Right atrium auricular region (tissue), 2 donors: ENCODE results near the gene EPHA2. TPM values are rescaled to one million over a fixed set of nuclear protein-coding genes. Genes with fewer than 3 reads are reported as not detected.

Source experiments
- DNase-seq: peaks from one replicate; pipeline ENCODE4 v3.0.0-alpha.2; 2019; ENCODE audit warnings: low spot score
- H3K27ac ChIP-seq, 2 donors: fragments of 200-600 bp; sonication (generic); 1 replicate in 1 of 2; 2 replicates in 1 of 2; pipeline ENCODE4 v1.5.1; 2016 to 2019
- H3K27me3 ChIP-seq, 2 donors: fragments of 200-600 bp; sonication (generic); one replicate each; pipeline versions ENCODE4 v1.5.1 to v1.6.0; 2017 to 2019
- H3K36me3 ChIP-seq: fragments of 200-600 bp; sonication (generic); one replicate; pipeline ENCODE4 v1.5.1; 2016
- H3K4me1 ChIP-seq, 2 donors: fragments of 200-600 bp; sonication (generic); one replicate each; pipeline versions ENCODE4 v1.5.1 to v1.6.0; 2017 to 2019
- H3K4me3 ChIP-seq, 2 donors: fragments of 200-600 bp; sonication (generic); 1 replicate in 1 of 2; 2 replicates in 1 of 2; pipeline ENCODE4 v1.5.1; 2017 to 2019; ENCODE audit warnings: mild to moderate bottlenecking in 1 of 2, moderate library complexity in 1 of 2
- H3K9me3 ChIP-seq, 2 donors: fragments of 200-600 bp; sonication (generic); one replicate each; pipeline ENCODE4 v1.5.1; 2019
- CTCF ChIP-seq, 2 donors: fragments of 200-600 bp; sonication (generic); IDR thresholded peaks; one replicate each; pipeline ENCODE4 v1.5.1; 2019; ENCODE audit warnings: antibody characterized with exemption in 2 of 2
- total RNA-seq, 2 donors: library from RNA; depleted of rRNA; stranded (reverse); fragments of >200 nt; gene quantifications; one replicate each; pipeline ENCODE4 v1.1.0, GENCODE V29; 2016

Gene EPHA2
- total RNA-seq, 2 donors from 2014 or later = 17.5 to 43.5 TPM

GRCh38 chr1:16181887-16182719, 26.2 kb upstream of the EPHA2 start:
- peaks cover 0 to 23% of the 10 kb centered on the region in 2 donors for H3K4me1 ChIP-seq
- no peaks in the 10 kb centered on the region for H3K36me3 ChIP-seq
- H3K27me3 ChIP-seq = no peaks in the 10 kb centered on the region
- H3K27ac ChIP-seq = peak overlapping the region; percentile 87 to 92
- peak overlapping the region in 1 of 2 donors; percentile 8 for H3K4me3 ChIP-seq
- peak; percentile 96 for DNase-seq
- no peaks in the 10 kb centered on the region for H3K9me3 ChIP-seq
- TF ChIP-seq CTCF (IDR thresholded peaks at IDR 0.05) = no peak

- no peak for TF ChIP-seq CTCF (IDR thresholded peaks at IDR 0.05)
These were observed 24.5 kb upstream of the EPHA2 start for GRCh38 chr1:16180291-16180824.

GRCh38 chr1:16178596-16179497, 23.0 kb upstream of the EPHA2 start:
- Histone ChIP-seq H3K9me3 (no peaks in the 10 kb centered on the region), H3K4me1 (peaks cover 0 to 55% of the 10 kb centered on the region in 2 donors), H3K27me3 (no peaks in the 10 kb centered on the region), H3K27ac (no peak overlapping the region), H3K4me3 (no peak overlapping the region), H3K36me3 (no peaks in the 10 kb centered on the region)
- no peak for DNase-seq
- no peak for TF ChIP-seq CTCF (IDR thresholded peaks at IDR 0.05)

More at GRCh38 chr1:16180291-16180824, 24.5 kb upstream of the EPHA2 start:
- Histone ChIP-seq H3K27ac (peak overlapping the region; percentile 87 to 92), H3K9me3 (no peaks in the 10 kb centered on the region), H3K27me3 (no peaks in the 10 kb centered on the region), H3K4me3 (no peak overlapping the region), H3K36me3 (no peaks in the 10 kb centered on the region), H3K4me1 (peaks cover 0 to 40% of the 10 kb centered on the region in 2 donors)
- DNase-seq = no peak

GRCh38 chr1:16177306-16177705, 21.4 kb upstream of the EPHA2 start:
- Histone ChIP-seq H3K4me1 (peaks cover 0 to 61% of the 10 kb centered on the region in 2 donors), H3K36me3 (no peaks in the 10 kb centered on the region), H3K4me3 (no peak overlapping the region), H3K27me3 (no peaks in the 10 kb centered on the region), H3K9me3 (no peaks in the 10 kb centered on the region), H3K27ac (peak overlapping the region in 1 of 2 donors; percentile 80)
- TF ChIP-seq CTCF (IDR thresholded peaks at IDR 0.05) = no peak
- DNase-seq = no peak

GRCh38 chr1:16176653-16177052, 20.8 kb upstream of the EPHA2 start:
- H3K27ac ChIP-seq = peak overlapping the region; percentile 79 to 80
- H3K4me3 ChIP-seq = no peak overlapping the region
- H3K9me3 ChIP-seq = no peaks in the 10 kb centered on the region
- TF ChIP-seq CTCF (IDR thresholded peaks at IDR 0.05) = no peak
- no peaks in the 10 kb centered on the region for H3K36me3 ChIP-seq
- no peak for DNase-seq
- H3K4me1 ChIP-seq = peaks cover 0 to 55% of the 10 kb centered on the region in 2 donors
- H3K27me3 ChIP-seq = no peaks in the 10 kb centered on the region
